Skeletal muscle tissue (tissue), 4 donors: ENCODE data around the gene LCN1. TPM values are rescaled to one million over a fixed set of nuclear protein-coding genes. Genes with fewer than 3 reads are reported as not detected.
A peak's percentile ranks its signal among the peaks of the same experiment; 100 is the strongest.

Source experiments
- H3K27ac ChIP-seq: one replicate; pipeline ENCODE4 v1.7.0; 2013; ENCODE audit warnings: mild to moderate bottlenecking, low read depth, low read length, inconsistent platforms
- H3K27me3 ChIP-seq, 3 donors: one replicate each; pipeline ENCODE4 v1.7.0; 2013; ENCODE audit warnings: low read length in 3 of 3; ENCODE audit not compliant: control insufficient read depth in 3 of 3, insufficient read depth in 3 of 3
- H3K36me3 ChIP-seq, 3 donors: one replicate each; pipeline ENCODE4 v1.7.0; 2013; ENCODE audit warnings: low read length in 3 of 3; ENCODE audit not compliant: control insufficient read depth in 3 of 3, insufficient read depth in 3 of 3
- H3K4me1 ChIP-seq, 3 donors: one replicate each; pipeline ENCODE4 v1.7.0; 2013; ENCODE audit warnings: low read length in 3 of 3, mild to moderate bottlenecking in 3 of 3; ENCODE audit not compliant: control insufficient read depth in 3 of 3, insufficient read depth in 3 of 3
- H3K4me3 ChIP-seq, 3 donors: one replicate each; pipeline ENCODE4 v1.7.0; 2013; ENCODE audit warnings: low read length in 3 of 3
- H3K9ac ChIP-seq, 3 donors: one replicate each; pipeline ENCODE4 v1.7.0; 2013; ENCODE audit warnings: low read length in 3 of 3, mild to moderate bottlenecking in 3 of 3, moderate library complexity in 2 of 3, low read depth in 1 of 3
- H3K9me3 ChIP-seq, 3 donors: one replicate each; pipeline ENCODE4 v1.7.0; 2013; ENCODE audit warnings: low read length in 3 of 3; ENCODE audit not compliant: control insufficient read depth in 3 of 3
- total RNA-seq: library from RNA; depleted of rRNA; stranded (reverse); fragments of >200 nt; gene quantifications from one replicate; pipeline ENCODE4 v1.2.3, GENCODE V29; 2014
- donor health status: Osteomylitis.

Gene LCN1
- total RNA-seq, 1 donor from 2014 or later, result not detected

- H3K27ac ChIP-seq, result no peak overlapping the region
Observed at GRCh38 chr9:135480071-135480939, 40.9 kb upstream of the LCN1 start.

GRCh38 chr9:135480940-135481310 is 40.3 kb upstream of the LCN1 start:
- no peak overlapping the region for H3K27ac ChIP-seq
- H3K9me3 ChIP-seq, result no peaks in the 10 kb centered on the region

More at GRCh38 chr9:135480071-135480939, 40.9 kb upstream of the LCN1 start:
- Histone ChIP-seq H3K36me3 (peaks cover 2 to 11% (median 10%) of the 10 kb centered on the region in 3 donors), H3K9me3 (no peaks in the 10 kb centered on the region), H3K27me3 (peaks cover 4 to 22% (median 10%) of the 10 kb centered on the region in 3 donors), H3K4me1 (peaks cover 7 to 9% (median 8%) of the 10 kb centered on the region in 3 donors), H3K9ac (peak overlapping the region; percentile 65 to 73 (median 68)), H3K4me3 (peak overlapping the region; percentile 63 to 73 (median 67))

GRCh38 chr9:135482015-135482754 is 39.1 kb upstream of the LCN1 start:
- peaks cover 0 to 15% (median 5%) of the 10 kb centered on the region in 3 donors for H3K27me3 ChIP-seq
- no peaks in the 10 kb centered on the region for H3K9me3 ChIP-seq
- no peak overlapping the region for H3K27ac ChIP-seq
- no peak overlapping the region for H3K9ac ChIP-seq
- H3K36me3 ChIP-seq, result peaks cover 9 to 21% (median 13%) of the 10 kb centered on the region in 3 donors
- peaks cover 7 to 9% (median 8%) of the 10 kb centered on the region in 3 donors for H3K4me1 ChIP-seq
- no peak overlapping the region for H3K4me3 ChIP-seq

More at GRCh38 chr9:135480940-135481310, 40.3 kb upstream of the LCN1 start:
- Histone ChIP-seq H3K36me3 (peaks cover 9 to 17% (median 11%) of the 10 kb centered on the region in 3 donors), H3K4me1 (peaks cover 7 to 9% (median 8%) of the 10 kb centered on the region in 3 donors), H3K4me3 (peak overlapping the region; percentile 63 to 73 (median 67)), H3K9ac (peak overlapping the region in 1 of 3 donors; percentile 73), H3K27me3 (peaks cover 0 to 19% (median 6%) of the 10 kb centered on the region in 3 donors)

GRCh38 chr9:135484460-135485277 is 36.6 kb upstream of the LCN1 start:
- Histone ChIP-seq H3K36me3 (peaks cover 9 to 27% (median 15%) of the 10 kb centered on the region in 3 donors), H3K4me3 (no peak overlapping the region), H3K4me1 (peaks cover 7 to 9% (median 8%) of the 10 kb centered on the region in 3 donors), H3K27me3 (peaks cover 0 to 9% (median 0%) of the 10 kb centered on the region in 3 donors), H3K9ac (no peak overlapping the region), H3K9me3 (no peaks in the 10 kb centered on the region), H3K27ac (no peak overlapping the region)

- Histone ChIP-seq H3K9ac (no peak overlapping the region), H3K9me3 (no peaks in the 10 kb centered on the region), H3K27ac (no peak overlapping the region), H3K36me3 (peaks cover 9 to 27% (median 15%) of the 10 kb centered on the region in 3 donors), H3K4me1 (peaks cover 6 to 7% (median 7%) of the 10 kb centered on the region in 3 donors), H3K27me3 (peaks cover 0 to 9% (median 0%) of the 10 kb centered on the region in 3 donors), H3K4me3 (no peak overlapping the region)
Observed at GRCh38 chr9:135485385-135485784, 35.9 kb upstream of the LCN1 start.

GRCh38 chr9:135485832-135486231 is 35.4 kb upstream of the LCN1 start:
- no peak overlapping the region for H3K9ac ChIP-seq
- no peak overlapping the region for H3K4me3 ChIP-seq
- H3K4me1 ChIP-seq, result peaks cover 2% of the 10 kb centered on the region in 3 donors
- H3K27ac ChIP-seq, result no peak overlapping the region
- no peaks in the 10 kb centered on the region for H3K9me3 ChIP-seq
- H3K36me3 ChIP-seq, result peaks cover 9 to 27% (median 15%) of the 10 kb centered on the region in 3 donors
- peaks cover 0 to 6% (median 0%) of the 10 kb centered on the region in 3 donors for H3K27me3 ChIP-seq

GRCh38 chr9:135486267-135487065 is 34.8 kb upstream of the LCN1 start:
- Histone ChIP-seq H3K4me3 (no peak overlapping the region), H3K9ac (no peak overlapping the region), H3K27me3 (peaks cover 0 to 5% (median 0%) of the 10 kb centered on the region in 3 donors), H3K9me3 (no peaks in the 10 kb centered on the region), H3K4me1 (no peaks in the 10 kb centered on the region), H3K27ac (no peak overlapping the region), H3K36me3 (peaks cover 9 to 27% (median 15%) of the 10 kb centered on the region in 3 donors)

GRCh38 chr9:135487281-135488012 is 33.8 kb upstream of the LCN1 start:
- no peak overlapping the region for H3K27ac ChIP-seq
- H3K27me3 ChIP-seq, result no peaks in the 10 kb centered on the region
- H3K9me3 ChIP-seq, result no peaks in the 10 kb centered on the region
- no peaks in the 10 kb centered on the region for H3K4me1 ChIP-seq
- peaks cover 9 to 27% (median 15%) of the 10 kb centered on the region in 3 donors for H3K36me3 ChIP-seq
- no peak overlapping the region for H3K9ac ChIP-seq
- no peak overlapping the region for H3K4me3 ChIP-seq
